Measurements from ENCODE around the gene DCUN1D4. TPM values are rescaled to one million over a fixed set of nuclear protein-coding genes. Genes with fewer than 3 reads are reported as not detected.

DCUN1D4 gene
- total and polyA plus RNA-seq, 8 donors, result 9.2 to 24.2 (median 16.9) TPM

GRCh38 chr4:51851090-51851936 is 8.4 kb downstream of the DCUN1D4 start:
- intact Hi-C loops (cut with DNase I), result no loop called here

GRCh38 chr4:51851937-51852290 is 9.0 kb downstream of the DCUN1D4 start:
- TF ChIP-seq, protein P1, sequence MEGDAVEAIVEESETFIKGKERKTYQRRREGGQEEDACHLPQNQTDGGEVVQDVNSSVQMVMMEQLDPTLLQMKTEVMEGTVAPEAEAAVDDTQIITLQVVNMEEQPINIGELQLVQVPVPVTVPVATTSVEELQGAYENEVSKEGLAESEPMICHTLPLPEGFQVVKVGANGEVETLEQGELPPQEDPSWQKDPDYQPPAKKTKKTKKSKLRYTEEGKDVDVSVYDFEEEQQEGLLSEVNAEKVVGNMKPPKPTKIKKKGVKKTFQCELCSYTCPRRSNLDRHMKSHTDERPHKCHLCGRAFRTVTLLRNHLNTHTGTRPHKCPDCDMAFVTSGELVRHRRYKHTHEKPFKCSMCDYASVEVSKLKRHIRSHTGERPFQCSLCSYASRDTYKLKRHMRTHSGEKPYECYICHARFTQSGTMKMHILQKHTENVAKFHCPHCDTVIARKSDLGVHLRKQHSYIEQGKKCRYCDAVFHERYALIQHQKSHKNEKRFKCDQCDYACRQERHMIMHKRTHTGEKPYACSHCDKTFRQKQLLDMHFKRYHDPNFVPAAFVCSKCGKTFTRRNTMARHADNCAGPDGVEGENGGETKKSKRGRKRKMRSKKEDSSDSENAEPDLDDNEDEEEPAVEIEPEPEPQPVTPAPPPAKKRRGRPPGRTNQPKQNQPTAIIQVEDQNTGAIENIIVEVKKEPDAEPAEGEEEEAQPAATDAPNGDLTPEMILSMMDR (IDR thresholded peaks at IDR 0.05), result no peak
- H3K4me1 ChIP-seq, result peaks cover 13 to 28% (median 20%) of the 10 kb centered on the region in 3 donors
- H3K36me3 ChIP-seq, result no peaks in the 10 kb centered on the region
- intact Hi-C loops (cut with DNase I), result no loop called here
- no peak overlapping the region for H3K4me3 ChIP-seq
- no peaks in the 10 kb centered on the region for H3K9me3 ChIP-seq
- no peak overlapping the region for H3K27ac ChIP-seq
- no peak for DNase-seq
- no peak for FAIRE-seq
- no peaks in the 10 kb centered on the region for H3K27me3 ChIP-seq
- no peak for ATAC-seq

More at GRCh38 chr4:51851090-51851936, 8.4 kb downstream of the DCUN1D4 start:
- peaks cover 13 to 28% (median 20%) of the 10 kb centered on the region in 3 donors for H3K4me1 ChIP-seq
- DNase-seq, result no peak
- no peak for FAIRE-seq
- H3K27me3 ChIP-seq, result no peaks in the 10 kb centered on the region
- no peak overlapping the region for H3K27ac ChIP-seq
- WGBS, 2 donors, result 57 to 58% methylated on average over 7 of the region's 7 CpGs
- H3K9me3 ChIP-seq, result no peaks in the 10 kb centered on the region
- no peak for ATAC-seq
- TF ChIP-seq, protein P1 (IDR thresholded peaks at IDR 0.05), result no peak
- no peaks in the 10 kb centered on the region for H3K36me3 ChIP-seq
- no peak overlapping the region for H3K4me3 ChIP-seq

DNA sequence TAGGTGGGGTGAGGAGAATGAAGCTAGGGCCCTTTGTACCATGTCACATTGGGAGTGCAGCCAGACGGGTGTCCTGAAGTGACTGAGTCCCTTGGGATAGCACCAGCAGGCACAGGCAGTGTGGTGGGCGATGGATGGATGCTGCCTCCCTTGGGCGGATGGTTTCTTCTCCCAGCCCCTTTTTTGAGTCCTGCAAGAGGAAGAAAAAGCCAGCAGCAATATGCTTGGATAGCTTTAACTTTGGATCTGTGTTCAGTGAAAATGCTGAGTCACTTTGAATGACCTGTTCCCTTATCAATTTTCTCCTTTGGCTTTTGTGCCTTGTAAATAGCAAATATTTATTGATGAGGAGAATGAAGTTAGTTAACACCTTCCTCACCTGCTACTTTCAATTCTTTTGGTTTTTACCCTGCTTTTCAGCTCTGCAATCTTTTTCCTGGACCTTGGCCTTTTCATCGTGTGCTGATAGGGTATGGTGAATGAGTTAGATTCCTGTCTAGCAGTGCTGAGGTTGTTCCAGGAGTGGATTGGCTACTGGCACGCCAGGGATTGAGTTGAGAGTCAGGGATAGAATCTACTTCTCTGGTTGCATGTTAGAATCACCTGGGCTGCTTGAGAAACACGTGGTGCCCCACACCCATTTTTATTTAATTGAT is 10.2 kb downstream of the DCUN1D4 start:
- H3K27me3 ChIP-seq, result no peaks in the 10 kb centered on the region
- peak overlapping the region in 2 of 4 donors; percentile 0 to 25 for H3K27ac ChIP-seq
- DNase-seq, result no peak
- TF ChIP-seq, protein P1 (IDR thresholded peaks at IDR 0.05), result no peak
- no peaks in the 10 kb centered on the region for H3K9me3 ChIP-seq
- FAIRE-seq, result no peak
- intact Hi-C loops (cut with DNase I), result no loop called here
- ATAC-seq, result peak; percentile 66 to 79 (median 72)
- no peaks in the 10 kb centered on the region for H3K36me3 ChIP-seq
- WGBS, 2 donors, result 21 to 24% methylated on average over 6 of the region's 6 CpGs
- peaks cover 13 to 28% (median 20%) of the 10 kb centered on the region in 3 donors for H3K4me1 ChIP-seq
- H3K4me3 ChIP-seq, result no peak overlapping the region

DNA sequence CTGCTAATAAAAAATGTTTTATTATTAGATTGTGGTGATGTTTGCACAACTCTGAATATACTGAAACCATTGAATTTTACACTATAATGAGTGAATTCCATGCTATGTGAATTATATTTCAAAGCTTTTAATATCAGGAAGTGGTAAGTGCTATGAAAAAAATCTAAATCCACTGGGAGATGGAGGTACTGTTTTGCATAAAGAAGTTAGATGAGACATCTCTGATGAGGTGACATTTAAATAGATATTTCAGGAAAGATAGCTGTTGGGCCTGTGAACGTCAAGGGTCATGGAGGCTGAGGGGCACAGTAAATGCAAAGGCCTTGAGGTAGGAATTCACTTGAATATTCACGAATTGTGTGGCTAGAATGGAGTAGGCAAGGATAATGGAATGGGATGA is 12.3 kb downstream of the DCUN1D4 start:
- no peak for ATAC-seq
- no peaks in the 10 kb centered on the region for H3K36me3 ChIP-seq
- intact Hi-C loops (cut with DNase I), result no loop called here
- H3K27ac ChIP-seq, result no peak overlapping the region
- TF ChIP-seq, protein P1 (IDR thresholded peaks at IDR 0.05), result no peak
- 76 to 80% methylated on average over 2 of the region's 2 CpGs for WGBS, 2 donors
- no peak for FAIRE-seq
- no peak for DNase-seq
- H3K27me3 ChIP-seq, result no peaks in the 10 kb centered on the region
- H3K9me3 ChIP-seq, result no peaks in the 10 kb centered on the region
- no peak overlapping the region for H3K4me3 ChIP-seq
- peaks cover 13 to 42% (median 20%) of the 10 kb centered on the region in 3 donors for H3K4me1 ChIP-seq
